Activated naive CD8-positive, alpha-beta T cell treated with anti-CD3 and anti-CD28 coated beads, Interleukin-2, amount 10 ng/mL, durations not matched to agents 7 days and 5 days (primary cell): ENCODE results near the gene MREG. TPM values are rescaled to one million over a fixed set of nuclear protein-coding genes. Genes with fewer than 3 reads are reported as not detected.
"Not testable (repeated sequence)": the region's sequence is repeated elsewhere in the genome, so short reads cannot be mapped to it uniquely, and the experiment has no call there.

ENCODE experiments used
- ATAC-seq: fragments of 150-1000 bp; cut with Tn5 transposase; one replicate; pipeline ENCODE4 v1.10.0; 2021; ENCODE audit warnings: low read depth, moderate library complexity
- POLR2A ChIA-PET: fragments of 350-600 bp; sonication (Branson Sonifier 250); formaldehyde crosslinking; loops from one replicate; lab custom pipeline; 2021; ENCODE audit warnings: antibody characterized with exemption; lab: Charles Lee
- DNase-seq: peaks from one replicate; pipeline ENCODE4 v3.0.0; 2021
- H3K27ac Mint-ChIP-seq: one replicate; pipeline ENCODE4 v1.8.0; 2022; ENCODE audit warnings: mild to moderate bottlenecking, mixed read lengths
- H3K27me3 Mint-ChIP-seq: one replicate; pipeline ENCODE4 v1.8.0; 2022; ENCODE audit warnings: mild to moderate bottlenecking, moderate library complexity, mixed read lengths
- H3K36me3 Mint-ChIP-seq: one replicate; pipeline ENCODE4 v1.8.0; 2021; ENCODE audit warnings: mild to moderate bottlenecking, mixed read lengths
- H3K4me1 Mint-ChIP-seq: one replicate; pipeline ENCODE4 v1.8.0; 2021; ENCODE audit warnings: mixed read lengths
- H3K4me3 Mint-ChIP-seq: one replicate; pipeline ENCODE4 v1.8.0; 2022; ENCODE audit warnings: mild to moderate bottlenecking, moderate library complexity, mixed read lengths
- H3K9me3 Mint-ChIP-seq: one replicate; pipeline ENCODE4 v1.8.0; 2021; ENCODE audit warnings: mixed read lengths
- total RNA-seq, 2 experiments: library from RNA; stranded (reverse); gene quantifications; one replicate each; pipeline ENCODE4 v1.2.3, GENCODE V29; 2021

MREG gene
- total RNA-seq, 2 experiments from 2014 or later = 7.0 to 8.5 TPM

DNA sequence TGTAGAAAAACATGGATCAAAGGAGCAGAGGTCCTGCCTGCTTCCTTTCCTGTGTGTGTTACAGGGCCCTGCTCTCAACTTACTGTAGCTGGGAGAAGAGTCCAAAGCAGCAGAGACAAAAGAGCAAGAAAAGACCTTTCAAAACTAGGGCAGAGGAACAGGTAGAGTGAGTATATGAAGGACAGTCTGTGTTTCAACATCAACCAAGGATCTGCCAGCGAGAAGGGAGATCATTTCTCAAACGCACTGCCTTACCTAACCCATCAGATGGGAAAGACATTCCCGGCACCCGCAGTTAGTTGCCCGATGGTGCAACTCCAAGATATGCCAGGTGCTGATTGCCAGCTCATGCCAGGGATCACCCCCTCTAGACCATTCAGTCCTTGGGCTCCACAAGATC is 41.7 kb downstream of the MREG start:
- Mint-ChIP-seq H3K36me3 (peaks cover 19% of the 10 kb centered on the region), H3K27ac (no peak overlapping the region), H3K27me3 (no peaks in the 10 kb centered on the region), H3K4me1 (peaks cover 22% of the 10 kb centered on the region), H3K9me3 (peaks cover 3% of the 10 kb centered on the region), H3K4me3 (no peak overlapping the region)
- POLR2A ChIA-PET = no interaction called here
- ATAC-seq = no peak
- DNase-seq = no peak

DNA sequence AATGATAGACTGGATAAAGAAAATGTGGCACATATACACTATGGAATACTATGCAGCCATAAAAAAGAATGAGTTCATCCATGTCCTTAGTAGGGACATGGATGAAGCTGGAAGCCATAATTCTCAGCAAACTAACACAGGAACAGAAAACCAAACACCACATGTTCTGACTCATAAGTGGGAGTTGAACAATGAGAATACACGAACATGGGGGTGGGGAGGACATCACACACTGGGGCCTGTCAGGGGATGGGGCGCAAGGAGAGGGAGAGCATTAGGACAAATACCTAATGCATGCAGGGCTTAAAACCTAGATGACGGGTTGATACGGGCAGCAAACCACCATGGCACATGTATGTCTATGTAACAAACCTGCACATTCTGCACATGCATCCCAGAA is 42.5 kb downstream of the MREG start:
- not testable (repeated sequence) for DNase-seq, ATAC-seq, H3K27ac Mint-ChIP-seq

DNA sequence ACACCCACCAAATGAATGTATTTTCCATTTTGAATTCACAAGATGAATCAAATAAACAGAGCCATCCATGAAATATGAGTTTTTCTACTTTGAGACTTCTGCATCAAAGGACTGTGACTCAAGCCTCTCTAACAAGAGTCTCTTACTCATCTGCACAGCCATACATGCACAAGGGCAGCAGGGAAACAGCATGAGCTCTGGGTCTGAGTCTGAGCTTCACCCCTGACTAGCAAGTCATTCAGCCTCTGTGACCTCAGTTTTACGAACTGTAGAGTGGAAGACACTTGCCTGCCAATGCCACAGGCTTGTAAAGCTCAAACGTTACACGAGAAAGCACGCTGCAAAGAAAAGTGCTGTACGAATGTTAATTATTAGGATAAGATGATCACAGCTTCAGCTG is 42.9 kb downstream of the MREG start:
- H3K4me3 Mint-ChIP-seq = no peak overlapping the region
- peaks cover 3% of the 10 kb centered on the region for H3K9me3 Mint-ChIP-seq
- DNase-seq (no peak), ATAC-seq (no peak)
- no peaks in the 10 kb centered on the region for H3K27me3 Mint-ChIP-seq
- H3K4me1 Mint-ChIP-seq = peaks cover 32% of the 10 kb centered on the region
- POLR2A ChIA-PET = no interaction called here
- no peak overlapping the region for H3K27ac Mint-ChIP-seq
- peaks cover 19% of the 10 kb centered on the region for H3K36me3 Mint-ChIP-seq

More for the DNA sequence above, 42.5 kb downstream of the MREG start:
- H3K27me3 Mint-ChIP-seq, H3K4me3 Mint-ChIP-seq, POLR2A ChIA-PET, H3K9me3 Mint-ChIP-seq: not testable (repeated sequence)
- Mint-ChIP-seq H3K4me1 (peaks cover 27% of the 10 kb centered on the region), H3K36me3 (peaks cover 19% of the 10 kb centered on the region)

DNA sequence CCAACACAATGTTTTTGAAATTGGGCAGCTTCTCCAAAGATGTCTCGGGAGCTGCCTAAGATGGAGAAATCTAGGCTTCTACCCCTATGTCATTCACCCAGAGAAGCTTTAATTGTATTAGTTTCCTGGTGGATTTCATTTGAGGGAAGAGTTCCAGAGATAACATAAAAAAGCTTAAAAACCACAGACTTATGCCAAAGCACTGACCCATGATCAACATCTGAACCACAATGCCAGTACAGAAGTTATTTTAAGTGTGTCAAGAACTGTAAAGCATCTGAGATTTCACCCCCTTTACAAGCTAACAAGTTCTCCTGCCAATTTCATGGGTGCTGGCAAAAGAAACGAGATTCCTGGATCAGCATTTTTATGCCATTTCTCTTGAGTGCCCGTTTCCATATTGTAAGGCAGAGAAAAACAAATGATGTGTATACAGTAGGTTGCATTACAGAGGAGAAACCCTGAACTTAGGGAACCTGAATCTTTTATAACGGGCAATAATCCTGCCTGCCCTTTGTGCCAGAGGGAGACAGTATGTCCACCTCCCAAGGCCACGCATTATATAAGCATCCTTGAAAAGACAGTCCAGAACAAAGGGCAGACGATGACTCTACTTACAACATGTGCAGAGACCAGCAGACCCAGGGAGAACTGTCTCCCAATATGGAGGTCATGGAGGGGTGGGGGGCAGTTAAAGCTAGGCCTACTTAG is 44.1 kb downstream of the MREG start:
- DNase-seq (no peak), ATAC-seq (no peak)
- no peak overlapping the region for H3K4me3 Mint-ChIP-seq
- H3K9me3 Mint-ChIP-seq = peaks cover 3% of the 10 kb centered on the region
- peaks cover 19% of the 10 kb centered on the region for H3K36me3 Mint-ChIP-seq
- H3K27me3 Mint-ChIP-seq = no peaks in the 10 kb centered on the region
- H3K4me1 Mint-ChIP-seq = peaks cover 36% of the 10 kb centered on the region
- POLR2A ChIA-PET = no interaction called here
- no peak overlapping the region for H3K27ac Mint-ChIP-seq

DNA sequence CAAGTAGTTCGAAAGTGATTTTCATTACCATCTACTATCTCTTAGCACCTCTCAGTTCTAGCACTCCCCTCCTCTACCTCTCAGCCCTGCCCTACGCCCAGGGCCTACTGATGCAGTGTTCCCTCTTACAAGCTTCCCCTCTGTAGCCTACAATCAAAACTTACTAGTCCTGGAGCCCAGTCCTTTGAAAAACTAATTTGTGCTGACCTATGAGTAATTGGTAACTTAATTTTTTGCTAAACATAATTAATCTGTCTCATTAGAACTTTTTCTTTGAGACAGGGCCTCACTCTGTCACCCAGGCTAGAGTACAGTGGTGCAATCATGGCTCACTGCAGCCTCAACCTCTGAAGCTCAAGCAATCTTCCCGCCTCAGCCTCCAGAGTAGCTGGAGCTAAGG is 44.9 kb downstream of the MREG start:
- POLR2A ChIA-PET = interaction anchor here (0.5 to 1.1 kb wide), 2 partner anchors 11 to 43 kb away, joined by 3 to 8 read pairs; no protein-coding TSS in a partner anchor
- Mint-ChIP-seq H3K27me3 (no peaks in the 10 kb centered on the region), H3K4me3 (peak overlapping the region; percentile 18), H3K9me3 (peaks cover 3% of the 10 kb centered on the region), H3K4me1 (peaks cover 35% of the 10 kb centered on the region), H3K27ac (peak overlapping the region; percentile 28), H3K36me3 (peaks cover 19% of the 10 kb centered on the region)
- no peak for DNase-seq
- ATAC-seq = no peak

DNA sequence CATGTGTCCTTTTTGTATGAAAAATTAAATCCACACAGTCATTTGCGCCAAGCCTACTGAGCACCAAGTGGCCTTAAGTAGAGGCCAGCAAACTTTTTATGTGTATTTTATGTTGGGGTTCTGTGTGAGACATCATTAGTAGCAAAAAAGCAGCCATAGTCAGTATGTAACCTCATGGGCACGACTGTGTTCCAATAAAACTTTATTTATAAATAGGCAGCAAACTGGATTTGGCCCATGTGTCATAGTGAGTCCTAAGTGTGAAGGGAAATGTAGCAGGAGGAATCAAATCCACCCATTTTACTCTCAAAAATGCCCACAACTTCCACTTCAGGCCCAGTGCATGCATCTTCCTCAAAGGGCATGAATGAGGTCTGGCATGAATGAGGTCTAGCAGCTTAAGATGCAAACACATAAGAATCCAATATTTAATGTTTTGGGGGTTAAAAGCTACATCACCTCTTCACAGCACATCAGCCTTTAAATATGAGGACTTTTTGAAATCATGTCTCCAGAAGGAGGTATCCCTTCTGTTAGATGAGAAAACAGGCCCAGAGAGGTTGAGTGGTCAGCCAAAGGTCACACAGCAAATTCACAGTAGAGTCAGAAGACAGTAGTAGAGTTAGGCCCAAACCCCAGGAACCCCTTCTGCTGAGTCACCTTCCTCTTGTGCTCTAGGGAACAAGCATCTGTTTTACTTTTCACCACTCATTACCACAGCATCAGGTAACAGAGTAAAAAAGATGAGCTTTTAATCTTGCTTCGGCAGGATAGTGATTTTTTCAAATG is 45.6 kb downstream of the MREG start:
- peaks cover 19% of the 10 kb centered on the region for H3K36me3 Mint-ChIP-seq
- H3K4me3 Mint-ChIP-seq = no peak overlapping the region
- H3K4me1 Mint-ChIP-seq = peaks cover 35% of the 10 kb centered on the region
- no peaks in the 10 kb centered on the region for H3K27me3 Mint-ChIP-seq
- POLR2A ChIA-PET = interaction anchor here (1.1 kb wide), 1 partner anchor 11 kb away, joined by 3 read pairs; no protein-coding TSS in a partner anchor
- DNase-seq = no peak
- H3K9me3 Mint-ChIP-seq = peaks cover 3% of the 10 kb centered on the region
- no peak overlapping the region for H3K27ac Mint-ChIP-seq
- ATAC-seq = peak; percentile 64

DNA sequence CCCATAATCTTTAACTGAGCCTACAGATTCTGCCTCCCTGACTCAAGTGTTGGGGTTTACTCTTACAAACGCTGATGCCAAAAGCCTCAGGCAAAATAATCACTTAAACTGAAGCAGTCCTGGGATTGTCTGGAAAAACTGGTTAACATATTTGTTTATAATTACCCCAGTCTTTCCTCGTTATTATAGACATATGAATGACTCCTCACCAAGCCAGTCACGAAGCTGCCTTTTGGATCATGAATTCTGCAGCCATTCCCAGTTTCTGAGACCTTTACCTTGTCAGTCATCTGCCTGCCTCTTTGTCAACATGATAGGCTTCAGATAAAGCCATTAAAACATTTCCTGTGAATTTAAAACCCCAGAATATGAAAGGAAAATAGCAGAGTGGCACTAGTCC is 46.4 kb downstream of the MREG start:
- Mint-ChIP-seq H3K4me1 (peaks cover 35% of the 10 kb centered on the region), H3K4me3 (no peak overlapping the region), H3K9me3 (peaks cover 3% of the 10 kb centered on the region), H3K27me3 (no peaks in the 10 kb centered on the region), H3K27ac (no peak overlapping the region), H3K36me3 (peaks cover 19% of the 10 kb centered on the region)
- ATAC-seq = no peak
- no peak for DNase-seq
- POLR2A ChIA-PET = no interaction called here

DNA sequence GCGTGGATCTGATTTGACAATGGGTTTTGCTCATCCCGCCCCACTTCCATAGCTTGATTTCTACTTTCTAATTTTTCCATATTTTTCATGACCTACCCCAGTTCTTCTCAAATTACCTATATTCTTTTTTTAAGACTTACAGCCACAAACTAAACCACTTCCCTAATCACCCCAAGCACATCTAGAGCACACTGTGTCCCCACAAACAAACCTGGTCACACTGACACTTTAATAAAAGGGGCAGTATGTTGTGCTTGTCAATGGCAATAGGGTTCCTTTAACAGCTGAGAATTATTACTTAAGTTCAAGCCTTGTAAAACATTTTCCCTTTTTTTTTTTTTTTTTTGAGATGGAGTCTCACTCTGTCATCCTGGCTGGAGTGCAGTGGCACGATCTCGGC is 47.1 kb downstream of the MREG start:
- Mint-ChIP-seq H3K36me3 (peaks cover 14% of the 10 kb centered on the region), H3K27ac (peak overlapping the region; percentile 49), H3K4me1 (peaks cover 35% of the 10 kb centered on the region), H3K9me3 (peaks cover 3% of the 10 kb centered on the region), H3K4me3 (peak overlapping the region; percentile 59), H3K27me3 (no peaks in the 10 kb centered on the region)
- POLR2A ChIA-PET = interaction anchor here (0.8 kb wide), 1 partner anchor 93 kb away, joined by 6 read pairs; no protein-coding TSS in a partner anchor
- ATAC-seq (peak; percentile 38), DNase-seq (no peak)

DNA sequence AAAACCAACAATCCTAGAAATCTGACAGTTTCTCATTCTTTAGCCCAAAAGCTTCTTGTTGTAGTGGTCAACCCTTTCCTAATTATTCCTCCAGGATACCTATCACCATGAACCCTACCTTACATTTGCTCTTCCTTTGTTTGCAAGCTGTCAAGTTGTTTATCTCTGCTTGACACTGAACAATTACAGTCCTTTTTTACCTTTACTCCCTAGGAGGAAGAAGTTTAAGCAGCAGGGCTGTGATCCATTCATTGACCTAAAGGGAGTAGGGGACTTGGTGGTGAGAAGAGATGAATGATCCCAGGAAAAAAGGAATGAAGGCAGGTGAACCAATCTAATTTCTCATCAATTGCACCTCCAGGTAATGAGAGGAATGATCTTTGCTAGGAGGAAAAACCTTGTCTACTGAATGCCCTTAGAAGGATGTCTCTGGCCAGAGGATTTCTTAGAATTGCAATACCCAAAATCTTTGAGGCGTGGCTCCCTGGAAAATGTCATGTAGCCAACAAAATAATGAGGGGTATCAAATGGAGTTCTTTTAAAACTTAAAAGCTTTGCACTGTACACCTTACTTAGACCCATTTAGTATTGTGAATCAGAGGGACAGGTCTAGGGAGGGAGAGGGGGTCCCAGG is 47.7 kb downstream of the MREG start:
- H3K27ac Mint-ChIP-seq = peak overlapping the region; percentile 49
- H3K4me3 Mint-ChIP-seq = peak overlapping the region; percentile 59
- POLR2A ChIA-PET = interaction anchor here (0.8 kb wide), 1 partner anchor 93 kb away, joined by 6 read pairs; no protein-coding TSS in a partner anchor
- no peaks in the 10 kb centered on the region for H3K27me3 Mint-ChIP-seq
- ATAC-seq (no peak), DNase-seq (no peak)
- H3K4me1 Mint-ChIP-seq = peaks cover 33% of the 10 kb centered on the region
- H3K36me3 Mint-ChIP-seq = peaks cover 11% of the 10 kb centered on the region
- no peaks in the 10 kb centered on the region for H3K9me3 Mint-ChIP-seq

DNA sequence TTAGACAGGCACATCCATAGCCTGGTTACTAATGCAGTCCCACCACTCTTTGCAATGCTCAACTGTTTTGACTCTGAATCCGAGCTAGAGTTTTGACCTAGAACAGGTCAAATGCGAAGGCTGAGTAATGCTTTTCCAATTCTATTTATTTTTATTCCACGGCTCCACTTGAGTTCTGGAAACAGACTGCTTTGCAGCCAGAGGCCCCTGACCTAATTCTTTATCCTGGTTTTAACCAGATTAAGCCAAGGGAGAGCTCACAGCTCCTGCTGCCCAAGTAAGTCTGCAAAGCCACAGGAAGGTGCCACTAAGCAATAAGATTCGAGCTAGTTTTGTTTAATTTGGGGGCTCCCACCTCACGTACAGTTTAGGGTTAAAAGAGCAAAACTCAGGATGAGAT is 51.4 kb downstream of the MREG start:
- Mint-ChIP-seq H3K4me1 (peaks cover 21% of the 10 kb centered on the region), H3K36me3 (peaks cover 1% of the 10 kb centered on the region), H3K27me3 (no peaks in the 10 kb centered on the region), H3K27ac (no peak overlapping the region), H3K4me3 (no peak overlapping the region), H3K9me3 (no peaks in the 10 kb centered on the region)
- ATAC-seq (no peak), DNase-seq (no peak)
- POLR2A ChIA-PET = no interaction called here

DNA sequence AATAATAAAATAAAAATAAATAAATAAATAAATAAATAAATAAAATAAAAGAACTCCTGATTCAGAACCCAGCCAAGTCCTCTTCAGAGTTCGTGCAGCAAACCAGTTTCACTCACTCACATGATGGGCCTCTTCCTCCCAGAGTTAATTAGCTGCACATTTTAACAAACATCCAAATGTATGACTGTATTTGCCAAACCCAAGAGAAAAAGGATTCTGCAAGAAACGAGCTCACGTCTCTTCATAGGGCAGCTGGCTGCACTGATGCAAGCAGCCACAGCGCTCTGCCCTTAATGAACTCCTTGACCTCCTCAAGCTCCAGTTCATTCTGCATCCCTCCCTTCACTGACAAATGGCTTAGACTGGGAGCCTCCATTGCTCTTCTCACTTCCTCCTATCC is 55.1 kb downstream of the MREG start:
- peaks cover 5% of the 10 kb centered on the region for H3K36me3 Mint-ChIP-seq
- H3K4me1 Mint-ChIP-seq = no peaks in the 10 kb centered on the region
- H3K27me3 Mint-ChIP-seq = no peaks in the 10 kb centered on the region
- no peak overlapping the region for H3K27ac Mint-ChIP-seq
- H3K4me3 Mint-ChIP-seq = no peak overlapping the region
- POLR2A ChIA-PET = no interaction called here
- ATAC-seq (no peak), DNase-seq (no peak)
- no peaks in the 10 kb centered on the region for H3K9me3 Mint-ChIP-seq

DNA sequence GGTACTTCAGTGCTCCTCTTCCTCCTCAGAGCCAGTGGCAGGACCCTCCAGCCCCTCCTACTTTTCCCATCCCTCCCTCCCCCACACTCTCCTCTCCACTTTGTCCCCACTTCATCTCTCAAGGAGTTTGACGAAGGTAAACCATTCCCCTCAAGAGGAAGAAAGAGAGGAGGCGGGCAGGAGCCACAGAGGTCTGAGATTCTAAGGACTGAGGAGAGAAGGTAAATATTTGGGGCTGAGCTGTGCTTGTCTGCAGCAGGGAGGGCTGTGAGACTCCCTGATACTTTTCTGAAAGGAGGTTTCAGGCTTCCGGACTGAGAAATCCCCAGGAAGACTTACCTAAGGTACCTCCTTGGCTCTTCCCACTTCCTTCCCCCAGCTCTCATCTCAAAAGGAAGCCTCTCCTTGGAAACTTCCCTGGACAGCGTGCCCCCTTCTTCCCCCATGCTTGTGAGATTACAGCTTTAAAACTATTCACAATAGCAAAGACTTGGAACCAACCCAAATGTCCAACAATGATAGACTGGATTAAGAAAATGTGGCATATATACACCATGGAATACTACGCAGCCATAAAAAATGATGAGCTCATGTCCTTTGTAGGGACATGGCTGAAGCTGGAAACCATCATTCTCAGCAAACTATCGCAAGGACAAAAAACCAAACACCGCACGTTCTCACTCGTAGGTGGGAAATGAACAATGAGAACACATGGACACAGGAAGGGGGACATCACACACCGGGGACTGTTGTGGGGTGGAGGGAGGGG is 55.8 kb downstream of the MREG start:
- H3K27me3 Mint-ChIP-seq, POLR2A ChIA-PET, ATAC-seq, H3K9me3 Mint-ChIP-seq, H3K27ac Mint-ChIP-seq, DNase-seq, H3K4me1 Mint-ChIP-seq, H3K4me3 Mint-ChIP-seq, H3K36me3 Mint-ChIP-seq: not testable (repeated sequence)
